8988T (cell line): ENCODE results near the gene APLF.
"Not testable (repeated sequence)": the region's sequence is repeated elsewhere in the genome, so short reads cannot be mapped to it uniquely, and the experiment has no call there.

Source experiments
- DNase-seq: peaks from one replicate; pipeline ENCODE4 v3.0.0; 2011

Gene APLF

GRCh38 chr2:68594041-68594440, 126.7 kb downstream of the APLF start:
- DNase-seq, result no peak

- DNase-seq, result no peak
Measured at GRCh38 chr2:68594674-68595492, 127.5 kb downstream of the APLF start.

- DNase-seq, result not testable (repeated sequence)
Measured at GRCh38 chr2:68595493-68595785, 128.1 kb downstream of the APLF start.

- not testable (repeated sequence) for DNase-seq
Measured at GRCh38 chr2:68600495-68600894, 133.1 kb downstream of the APLF start.

- DNase-seq, result no peak
Measured at GRCh38 chr2:68603059-68603458, 135.7 kb downstream of the APLF start.

GRCh38 chr2:68604077-68604476, 136.7 kb downstream of the APLF start:
- DNase-seq, result no peak

- DNase-seq, result no peak
Measured at GRCh38 chr2:68605939-68606338, 138.6 kb downstream of the APLF start.

- no peak for DNase-seq
Measured at GRCh38 chr2:68606759-68607158, 139.4 kb downstream of the APLF start.

- no peak for DNase-seq
Measured at GRCh38 chr2:68607837-68608236, 140.5 kb downstream of the APLF start.

- DNase-seq, result no peak
Measured at GRCh38 chr2:68612765-68613519, 145.6 kb downstream of the APLF start.

GRCh38 chr2:68620772-68621171, 153.4 kb downstream of the APLF start:
- no peak for DNase-seq

GRCh38 chr2:68623820-68624219, 156.4 kb downstream of the APLF start:
- no peak for DNase-seq

- DNase-seq, result no peak
Measured at GRCh38 chr2:68627615-68628014, 160.2 kb downstream of the APLF start.
